Gastroesophageal sphincter (tissue), 3 donors: Measurements from ENCODE around the gene HHAT.

ENCODE experiments used
- CTCF ChIP-seq, 4 experiments: fragments of 200-600 bp in 2 of 4; fragments of 450-650 bp in 2 of 4; sonication (generic) in 1 of 4; IDR thresholded peaks; one replicate each; pipeline ENCODE4 v1.5.1; 2017 to 2019; ENCODE audit warnings: antibody characterized with exemption in 4 of 4, mild to moderate bottlenecking in 2 of 4, moderate library complexity in 2 of 4
- EP300 ChIP-seq: sonication (generic); formaldehyde crosslinking; IDR thresholded peaks from one replicate; pipeline ENCODE4 v1.6.1; 2017; ENCODE audit warnings: antibody characterized with exemption, mild to moderate bottlenecking
- POLR2A ChIP-seq, 2 donors: fragments of 450-650 bp; IDR thresholded peaks; one replicate each; pipeline ENCODE4 v1.6.1; 2017; ENCODE audit warnings: antibody characterized with exemption in 2 of 2, mild to moderate bottlenecking in 2 of 2, moderate library complexity in 1 of 2

DNA sequence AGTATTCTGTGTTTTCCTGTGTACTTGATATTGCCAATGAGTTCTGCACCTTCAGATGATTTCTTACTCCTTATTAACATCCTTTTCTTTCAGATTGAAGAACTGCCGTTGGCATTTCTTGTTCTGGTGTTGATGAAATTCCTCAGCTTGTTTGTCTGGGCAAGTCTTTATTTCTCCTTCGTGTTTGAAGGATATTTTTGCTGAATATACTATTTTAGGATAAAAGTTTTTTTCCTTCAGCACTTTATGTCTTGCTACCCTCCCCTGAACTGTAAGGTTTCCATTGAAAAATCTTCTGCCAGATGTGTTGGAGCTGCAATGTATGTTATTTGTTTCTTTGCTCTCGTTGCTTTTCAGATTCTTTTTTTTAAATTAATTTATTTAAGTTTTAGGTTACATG is 265.9 kb downstream of the HHAT start:
- no peak for TF ChIP-seq CTCF (IDR thresholded peaks at IDR 0.05)
- no peak for TF ChIP-seq POLR2A (IDR thresholded peaks at IDR 0.05)
- TF ChIP-seq EP300, result no peak
